ENCODE data around the gene UXS1. TPM values are rescaled to one million over a fixed set of nuclear protein-coding genes. Genes with fewer than 3 reads are reported as not detected.
A peak's percentile ranks its signal among the peaks of the same experiment; 100 is the strongest.
"Not testable (repeated sequence)": the region's sequence is repeated elsewhere in the genome, so short reads cannot be mapped to it uniquely, and the experiment has no call there.

UXS1 gene
- total and polyA plus RNA-seq, 7 donors, result 8.4 to 59.8 (median 21.3) TPM

DNA sequence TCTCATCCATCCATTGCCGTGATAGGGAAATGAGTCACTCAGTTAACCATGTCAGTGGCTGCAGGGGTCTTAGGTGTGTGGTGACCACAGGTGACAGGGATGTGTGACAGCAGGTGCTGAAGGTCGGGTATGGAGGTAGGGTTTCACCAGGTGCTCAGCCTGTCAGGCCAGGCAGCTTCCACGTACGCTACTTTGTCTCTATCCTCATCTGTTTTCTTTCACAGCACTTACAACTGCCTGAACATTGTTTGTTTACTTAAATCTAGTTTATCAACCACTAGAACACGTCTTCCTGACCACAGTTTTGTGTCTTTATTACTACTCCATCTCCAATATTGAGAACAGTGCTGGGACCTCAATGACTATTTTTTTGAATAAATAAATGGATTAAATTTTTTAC is 11.4 kb upstream of the UXS1 start:
- Histone ChIP-seq H3K36me3 (no peaks in the 10 kb centered on the region), H3K4me3 (no peak overlapping the region), H3K27ac (no peak overlapping the region), H3K4me1 (no peaks in the 10 kb centered on the region), H3K9me3 (no peaks in the 10 kb centered on the region), H3K27me3 (no peaks in the 10 kb centered on the region)
- no peak for DNase-seq
- whole genome bisulfite sequencing, 2 donors, result 5 to 60% methylated on average over 4 of the region's 5 CpGs
- TF ChIP-seq POLR2AphosphoS5 (IDR thresholded peaks at IDR 0.05), result no peak
- intact Hi-C loops (cut with DNase I), result no loop called here

DNA sequence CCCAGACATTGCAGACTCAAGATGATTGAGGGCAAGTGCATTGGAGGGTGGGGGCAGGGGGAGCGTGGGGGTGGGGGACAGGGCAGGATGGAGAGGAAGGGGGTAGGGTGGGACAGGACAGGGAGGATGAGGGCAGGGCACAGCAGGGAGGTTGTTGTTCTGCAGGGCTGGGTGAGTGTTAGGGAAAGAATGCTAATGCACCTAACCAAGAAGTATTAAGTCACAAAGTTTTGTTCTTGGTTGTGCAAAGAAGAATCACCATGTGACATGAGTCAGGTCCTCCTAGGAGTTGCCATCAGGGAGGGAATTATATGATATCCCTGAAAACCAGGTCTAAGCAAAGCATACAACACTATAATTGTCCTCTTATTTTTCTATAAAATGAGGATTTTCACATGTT is 10.4 kb upstream of the UXS1 start:
- H3K36me3 ChIP-seq; DNase-seq; H3K4me3 ChIP-seq; intact Hi-C loops (cut with DNase I); H3K27ac ChIP-seq; H3K4me1 ChIP-seq; H3K9me3 ChIP-seq; H3K27me3 ChIP-seq: not testable (repeated sequence)
- WGBS, 2 donors, result 86 to 92% methylated on average over 1 of the region's 1 CpG

DNA sequence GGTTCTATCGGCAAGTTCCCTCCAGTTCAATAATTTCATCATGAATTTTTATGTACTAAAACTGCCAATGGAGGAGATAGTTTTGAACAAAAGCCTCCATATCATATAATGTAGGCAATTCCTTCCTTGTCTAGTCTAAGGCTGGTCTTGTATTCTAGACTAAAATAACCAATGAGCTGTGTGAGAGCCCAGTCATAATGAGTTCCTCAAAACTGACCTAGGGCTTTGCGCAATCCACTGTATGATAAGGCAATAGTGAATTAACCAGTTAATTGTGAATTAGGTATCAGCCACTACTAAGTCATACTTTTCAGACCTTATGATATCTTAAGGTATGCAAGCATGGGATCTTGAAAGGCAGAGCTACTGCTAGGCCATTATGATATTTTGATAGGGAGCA is 7.6 kb upstream of the UXS1 start:
- H3K4me1 ChIP-seq, result peaks cover 0 to 9% (median 8%) of the 10 kb centered on the region in 4 donors
- H3K36me3 ChIP-seq, result no peaks in the 10 kb centered on the region
- H3K27me3 ChIP-seq, result no peaks in the 10 kb centered on the region
- H3K9me3 ChIP-seq, result no peaks in the 10 kb centered on the region
- 89 to 93% methylated on average over 2 of the region's 2 CpGs for WGBS, 2 donors
- no peak overlapping the region for H3K27ac ChIP-seq
- intact Hi-C loops (cut with DNase I), result no loop called here
- no peak overlapping the region for H3K4me3 ChIP-seq
- TF ChIP-seq POLR2AphosphoS5 (IDR thresholded peaks at IDR 0.05) (no peak), EP300 (IDR thresholded peaks at IDR 0.05) (no peak), POLR2A (IDR thresholded peaks at IDR 0.05) (no peak)
- TF ChIP-seq, protein P1, sequence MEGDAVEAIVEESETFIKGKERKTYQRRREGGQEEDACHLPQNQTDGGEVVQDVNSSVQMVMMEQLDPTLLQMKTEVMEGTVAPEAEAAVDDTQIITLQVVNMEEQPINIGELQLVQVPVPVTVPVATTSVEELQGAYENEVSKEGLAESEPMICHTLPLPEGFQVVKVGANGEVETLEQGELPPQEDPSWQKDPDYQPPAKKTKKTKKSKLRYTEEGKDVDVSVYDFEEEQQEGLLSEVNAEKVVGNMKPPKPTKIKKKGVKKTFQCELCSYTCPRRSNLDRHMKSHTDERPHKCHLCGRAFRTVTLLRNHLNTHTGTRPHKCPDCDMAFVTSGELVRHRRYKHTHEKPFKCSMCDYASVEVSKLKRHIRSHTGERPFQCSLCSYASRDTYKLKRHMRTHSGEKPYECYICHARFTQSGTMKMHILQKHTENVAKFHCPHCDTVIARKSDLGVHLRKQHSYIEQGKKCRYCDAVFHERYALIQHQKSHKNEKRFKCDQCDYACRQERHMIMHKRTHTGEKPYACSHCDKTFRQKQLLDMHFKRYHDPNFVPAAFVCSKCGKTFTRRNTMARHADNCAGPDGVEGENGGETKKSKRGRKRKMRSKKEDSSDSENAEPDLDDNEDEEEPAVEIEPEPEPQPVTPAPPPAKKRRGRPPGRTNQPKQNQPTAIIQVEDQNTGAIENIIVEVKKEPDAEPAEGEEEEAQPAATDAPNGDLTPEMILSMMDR (IDR thresholded peaks at IDR 0.05), result no peak
- DNase-seq, result no peak

DNA sequence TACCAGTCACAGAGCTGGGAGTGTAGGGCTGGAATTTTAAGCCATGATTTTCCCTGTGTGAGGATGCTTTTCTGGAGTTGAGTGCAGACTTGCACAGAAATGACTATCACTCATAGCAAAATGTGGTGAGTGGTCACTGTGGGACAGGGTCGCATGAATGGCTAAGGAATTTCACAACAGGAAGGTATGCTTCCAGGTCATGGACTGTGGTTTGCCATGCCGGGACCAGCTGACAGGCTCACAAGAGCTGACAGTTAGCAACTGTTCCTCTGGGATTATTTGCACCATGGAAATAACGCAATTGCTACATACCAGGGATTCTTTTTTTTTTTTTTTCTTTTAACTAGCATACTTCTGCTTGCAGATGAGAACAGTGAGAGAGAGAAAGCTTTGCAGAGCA is 3.8 kb upstream of the UXS1 start:
- Histone ChIP-seq H3K4me3 (no peak overlapping the region), H3K27me3 (no peaks in the 10 kb centered on the region), H3K9me3 (no peaks in the 10 kb centered on the region), H3K4me1 (peaks cover 0 to 25% (median 18%) of the 10 kb centered on the region in 4 donors), H3K36me3 (no peaks in the 10 kb centered on the region), H3K27ac (peak overlapping the region in 2 of 4 donors; percentile 39 to 63)
- intact Hi-C loops (cut with DNase I), result loop anchor here (10.0 kb wide), 2 partner anchors 83 to 453 kb away; partner anchors contain the start of gene NCK2
- TF ChIP-seq POLR2AphosphoS5 (IDR thresholded peaks at IDR 0.05), result peak in 2 of 4 donors; percentile 13 to 34
- TF ChIP-seq POLR2A (IDR thresholded peaks at IDR 0.05), result no peak
- WGBS, 2 donors, result 60 to 64% methylated on average over 3 of the region's 3 CpGs
- DNase-seq, result no peak

DNA sequence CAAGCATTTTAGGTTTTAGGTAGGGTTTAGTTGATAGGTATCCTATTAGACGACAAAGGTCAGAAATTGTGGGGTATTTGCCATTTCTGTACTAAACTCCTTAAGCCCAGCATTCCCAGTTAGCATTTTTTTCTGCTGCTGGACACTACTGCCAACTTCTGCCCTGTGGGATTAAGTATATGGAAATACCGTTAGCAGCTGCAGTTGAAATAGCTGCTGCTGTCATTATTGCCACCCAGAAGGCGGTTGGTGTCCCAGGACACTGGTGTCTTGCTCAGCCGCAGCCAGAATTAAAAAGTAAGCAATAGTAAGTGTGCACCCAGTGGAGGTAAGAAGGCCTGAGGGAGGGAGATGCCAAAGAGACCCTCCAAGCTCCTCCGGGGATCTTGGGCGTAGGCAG is 1.9 kb upstream of the UXS1 start:
- intact Hi-C loops (cut with DNase I), result loop anchor here (10.0 kb wide), 2 partner anchors 81 to 451 kb away; partner anchors contain the start of gene NCK2
- TF ChIP-seq POLR2AphosphoS5 (IDR thresholded peaks at IDR 0.05) (no peak), POLR2A (IDR thresholded peaks at IDR 0.05) (no peak), EP300 (IDR thresholded peaks at IDR 0.05) (no peak)
- TF ChIP-seq, protein P1 (IDR thresholded peaks at IDR 0.05), result no peak
- WGBS, 2 donors, result 80% methylated on average over 6 of the region's 6 CpGs
- Histone ChIP-seq H3K9me3 (no peaks in the 10 kb centered on the region), H3K36me3 (no peaks in the 10 kb centered on the region), H3K27ac (peak overlapping the region in 1 of 4 donors; percentile 90), H3K27me3 (no peaks in the 10 kb centered on the region), H3K4me1 (peaks cover 0 to 41% (median 27%) of the 10 kb centered on the region in 4 donors), H3K4me3 (no peak overlapping the region)
- no peak for DNase-seq

DNA sequence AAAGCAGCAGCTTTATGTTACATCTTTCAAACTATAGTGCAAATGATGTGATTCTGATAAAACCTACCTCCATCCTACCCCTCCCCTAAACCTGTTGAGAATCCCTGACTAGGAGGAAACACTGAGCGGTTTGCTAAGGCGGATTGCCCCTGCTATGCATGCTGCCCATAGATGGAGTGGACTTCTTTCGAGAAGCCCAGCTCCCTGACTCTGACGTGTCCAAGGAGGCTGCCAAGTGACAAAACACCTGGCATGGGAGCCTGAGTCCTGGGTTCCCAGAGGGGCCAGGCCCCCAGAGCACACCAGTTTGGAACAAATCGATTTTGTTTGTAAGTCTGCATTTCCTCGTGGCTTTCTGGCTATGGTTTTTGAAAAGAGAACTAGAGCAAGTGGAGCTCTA is 1.4 kb upstream of the UXS1 start:
- peak overlapping the region in 2 of 4 donors; percentile 88 to 90 for H3K27ac ChIP-seq
- peaks cover 0 to 41% (median 29%) of the 10 kb centered on the region in 4 donors for H3K4me1 ChIP-seq
- TF ChIP-seq, protein P1 (IDR thresholded peaks at IDR 0.05), result no peak
- TF ChIP-seq POLR2AphosphoS5 (IDR thresholded peaks at IDR 0.05) (no peak), EP300 (IDR thresholded peaks at IDR 0.05) (no peak), POLR2A (IDR thresholded peaks at IDR 0.05) (no peak)
- H3K36me3 ChIP-seq, result no peaks in the 10 kb centered on the region
- H3K9me3 ChIP-seq, result no peaks in the 10 kb centered on the region
- 92% methylated on average over 6 of the region's 6 CpGs for WGBS, 2 donors
- H3K27me3 ChIP-seq, result no peaks in the 10 kb centered on the region
- no peak for DNase-seq
- intact Hi-C loops (cut with DNase I), result loop anchor here (10.0 kb wide), 2 partner anchors 81 to 451 kb away; partner anchors contain the start of gene NCK2
- no peak overlapping the region for H3K4me3 ChIP-seq

All from sigmoid colon (tissue), 7 donors.